ENCODE results near the gene NOL9. TPM values are rescaled to one million over a fixed set of nuclear protein-coding genes. Genes with fewer than 3 reads are reported as not detected.

NOL9 gene
- total and polyA plus RNA-seq, 4 experiments from 2014 or later: 12.7 to 60.9 (median 46.3) TPM

DNA sequence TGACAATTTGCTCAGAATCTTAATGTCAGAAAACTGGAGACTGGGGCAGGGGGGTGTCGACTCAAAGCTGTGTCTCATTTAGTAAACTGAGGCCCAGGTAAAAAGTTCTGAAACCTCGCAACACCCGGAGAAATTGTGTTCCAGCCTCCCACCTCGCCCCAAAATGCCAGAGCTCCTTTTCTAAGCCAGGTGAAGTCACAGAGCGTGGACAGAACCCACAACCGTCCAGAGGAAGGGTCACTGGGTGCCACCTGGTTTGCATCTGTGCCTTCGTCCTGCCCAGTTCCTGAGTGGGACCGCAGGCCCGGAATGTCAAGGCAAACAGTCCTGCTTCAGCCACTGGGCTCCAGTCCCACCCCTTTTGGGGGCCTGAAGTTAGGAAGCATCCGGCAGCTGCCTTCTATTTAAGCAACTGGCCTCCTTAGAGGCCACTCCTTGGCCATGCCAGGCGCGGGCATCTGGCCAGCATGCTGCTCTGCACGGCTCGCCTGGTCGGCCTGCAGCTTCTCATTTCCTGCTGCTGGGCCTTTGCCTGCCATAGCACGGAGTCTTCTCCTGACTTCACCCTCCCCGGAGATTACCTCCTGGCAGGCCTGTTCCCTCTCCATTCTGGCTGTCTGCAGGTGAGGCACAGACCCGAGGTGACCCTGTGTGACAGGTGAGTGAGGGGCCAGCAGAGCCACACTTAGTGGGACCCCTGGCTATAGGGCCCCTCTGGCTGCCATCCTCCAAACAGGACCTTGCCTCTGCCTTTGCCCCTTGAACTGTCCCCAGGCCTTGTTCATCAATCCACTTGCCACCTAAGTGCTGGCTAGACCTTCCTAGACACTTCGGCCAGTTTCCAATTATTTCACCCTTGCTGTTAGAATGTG is 830 bp upstream of the NOL9 start, which contains the start of gene TAS1R1:
Gene TAS1R1 (plus strand): TSS at position 401 of the 872 bp plus-strand sequence. CDS start 67 bp downstream, at position 468.
- intact Hi-C loops (cut with micrococcal nuclease): loop anchor here (1.0 to 2.0 kb wide), 10 partner anchors 10 to 146 kb away; partner anchors contain the start of genes DNAJC11, KLHL21, PHF13 and ZBTB48
- Mint-ChIP-seq H3K27me3 (peaks cover 0 to 2% of the 10 kb centered on the region in 2 donors), H3K4me1 (peaks cover 2 to 18% (median 10%) of the 10 kb centered on the region in 4 donors), H3K36me3 (peaks cover 3% of the 10 kb centered on the region in 2 donors), H3K27ac (peak within 1 kb of the TSS; percentile 27 to 88 (median 75)), H3K4me3 (peak within 1 kb of the TSS; percentile 77 to 85 (median 81)), H3K9me3 (no peaks in the 10 kb centered on the region)
- DNase-seq: no peak
- H3K27ac ChIP-seq (ENCODE audit: low read depth, low read length): peak within 1 kb of the TSS; percentile 86
- H3K4me1 ChIP-seq (ENCODE audit: insufficient read depth, low read length): peaks cover 21% of the 10 kb centered on the region
- peaks cover 4% of the 10 kb centered on the region for H3K36me3 ChIP-seq (ENCODE audit: insufficient read depth, low read length)
- H3K27me3 ChIP-seq (ENCODE audit: insufficient read depth, low read length): no peaks in the 10 kb centered on the region
- peak within 1 kb of the TSS; percentile 66 to 80 for H3K4me3 ChIP-seq (ENCODE audit: low read length in 2 of 2)
- POLR2A ChIA-PET (ENCODE audit: partially characterized antibody): interaction anchor here (0.6 to 6.3 kb wide), 23 partner anchors 11 to 147 kb away, joined by 3 to 84 read pairs (median 6); partner anchors contain the start of genes DNAJC11, KLHL21, PLEKHG5 and THAP3
- H3K9me3 ChIP-seq (ENCODE audit: control insufficient read depth in 1 of 2, low read length in 2 of 2): no peaks in the 10 kb centered on the region
- CTCF ChIA-PET (ENCODE audit: partially characterized antibody): interaction anchor here (0.6 to 9.3 kb wide), 31 partner anchors 8 to 349 kb away, joined by 3 to 86 read pairs (median 5); partner anchors contain the start of genes KLHL21, PLEKHG5, RNF207 and ZBTB48

DNA sequence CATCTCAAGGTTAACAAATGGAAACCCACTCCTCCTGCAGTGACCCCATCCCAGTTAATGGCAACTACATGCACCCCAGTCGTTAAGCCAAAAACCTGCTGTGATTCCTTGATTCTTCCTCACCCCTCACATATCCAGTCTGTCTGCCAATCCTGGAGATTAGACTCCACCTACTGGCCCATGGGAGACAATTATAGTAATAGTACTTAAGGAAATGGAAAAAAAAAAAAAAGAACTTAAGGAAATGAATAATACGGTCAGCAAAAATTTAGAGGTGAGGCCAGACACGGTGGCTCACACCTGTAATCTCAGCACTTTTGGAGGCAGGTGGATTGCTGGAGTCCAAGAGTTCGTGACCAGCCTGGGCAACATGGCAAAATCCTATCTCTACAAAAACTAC is 7.0 kb downstream of the NOL9 start:
- Histone ChIP-seq H3K4me1 (ENCODE audit: insufficient read depth, low read length) (peaks cover 33% of the 10 kb centered on the region), H3K9me3 (ENCODE audit: control insufficient read depth in 1 of 2, low read length in 2 of 2) (no peaks in the 10 kb centered on the region), H3K27ac (ENCODE audit: low read depth, low read length) (peak overlapping the region; percentile 49), H3K4me3 (ENCODE audit: low read length in 2 of 2) (no peak overlapping the region), H3K27me3 (ENCODE audit: insufficient read depth, low read length) (no peaks in the 10 kb centered on the region), H3K36me3 (ENCODE audit: insufficient read depth, low read length) (peaks cover 46% of the 10 kb centered on the region)
- intact Hi-C loops (cut with micrococcal nuclease): no loop called here
- H3K4me3 Mint-ChIP-seq: peak overlapping the region in 6 of 8 donors; percentile 43 to 82 (median 64)
- DNase-seq: no peak
- POLR2A ChIA-PET (ENCODE audit: partially characterized antibody): interaction anchor here (1.3 to 5.5 kb wide), 4 partner anchors 7 to 88 kb away, joined by 3 to 51 read pairs (median 21); partner anchors contain the start of genes NOL9, PLEKHG5 and TAS1R1
- no peaks in the 10 kb centered on the region for H3K9me3 Mint-ChIP-seq
- H3K27me3 Mint-ChIP-seq: no peaks in the 10 kb centered on the region
- CTCF ChIA-PET (ENCODE audit: partially characterized antibody): interaction anchor here (1.1 to 4.9 kb wide), 5 partner anchors 8 to 99 kb away, joined by 3 to 29 read pairs (median 5); partner anchors contain the start of genes NOL9, PLEKHG5 and TAS1R1
- H3K27ac Mint-ChIP-seq: peak overlapping the region; percentile 78 to 97 (median 87)
- H3K4me1 Mint-ChIP-seq: peaks cover 28 to 40% (median 31%) of the 10 kb centered on the region in 4 donors
- peaks cover 42 to 51% of the 10 kb centered on the region in 2 donors for H3K36me3 Mint-ChIP-seq

DNA sequence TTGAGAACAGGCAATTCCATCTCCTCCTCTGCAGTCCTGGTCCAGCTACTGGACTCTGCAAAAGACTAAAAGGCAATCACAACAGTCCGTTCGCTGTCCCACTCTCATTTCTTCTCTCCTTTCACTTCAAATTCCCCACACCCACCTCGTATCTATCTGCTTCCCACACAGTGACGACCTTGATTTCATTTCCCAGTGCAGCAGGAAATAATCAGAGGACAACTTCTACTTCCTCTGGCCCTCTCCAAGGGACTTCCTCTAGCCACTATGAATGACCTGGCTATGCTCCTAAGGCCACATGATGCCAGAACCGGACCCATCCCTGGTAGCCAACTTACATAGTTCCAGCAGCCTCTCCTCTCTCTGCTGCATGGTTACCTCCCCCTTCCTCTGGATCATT is 8.0 kb downstream of the NOL9 start:
- DNase-seq: no peak
- intact Hi-C loops (cut with micrococcal nuclease): no loop called here
- Histone ChIP-seq H3K36me3 (ENCODE audit: insufficient read depth, low read length) (peaks cover 46% of the 10 kb centered on the region), H3K27me3 (ENCODE audit: insufficient read depth, low read length) (no peaks in the 10 kb centered on the region), H3K4me1 (ENCODE audit: insufficient read depth, low read length) (peaks cover 33% of the 10 kb centered on the region), H3K9me3 (ENCODE audit: control insufficient read depth in 1 of 2, low read length in 2 of 2) (no peaks in the 10 kb centered on the region), H3K4me3 (ENCODE audit: low read length in 2 of 2) (peak overlapping the region; percentile 6 to 9), H3K27ac (ENCODE audit: low read depth, low read length) (peak overlapping the region; percentile 49)
- Mint-ChIP-seq H3K4me3 (peak overlapping the region; percentile 43 to 82 (median 71)), H3K27ac (peak overlapping the region; percentile 78 to 97 (median 87)), H3K36me3 (peaks cover 49 to 57% of the 10 kb centered on the region in 2 donors), H3K4me1 (peaks cover 26 to 40% (median 31%) of the 10 kb centered on the region in 4 donors), H3K9me3 (no peaks in the 10 kb centered on the region), H3K27me3 (no peaks in the 10 kb centered on the region)
- ChIA-PET POLR2A (ENCODE audit: partially characterized antibody) (interaction anchor here (1.5 to 5.5 kb wide), 5 partner anchors 8 to 86 kb away, joined by 7 to 51 read pairs (median 19); partner anchors contain the start of genes KLHL21, NOL9, PLEKHG5 and TAS1R1), CTCF (ENCODE audit: partially characterized antibody) (interaction anchor here (1.1 to 4.9 kb wide), 6 partner anchors 9 to 58 kb away, joined by 3 to 29 read pairs (median 4); partner anchors contain the start of genes NOL9, PLEKHG5 and TAS1R1)

DNA sequence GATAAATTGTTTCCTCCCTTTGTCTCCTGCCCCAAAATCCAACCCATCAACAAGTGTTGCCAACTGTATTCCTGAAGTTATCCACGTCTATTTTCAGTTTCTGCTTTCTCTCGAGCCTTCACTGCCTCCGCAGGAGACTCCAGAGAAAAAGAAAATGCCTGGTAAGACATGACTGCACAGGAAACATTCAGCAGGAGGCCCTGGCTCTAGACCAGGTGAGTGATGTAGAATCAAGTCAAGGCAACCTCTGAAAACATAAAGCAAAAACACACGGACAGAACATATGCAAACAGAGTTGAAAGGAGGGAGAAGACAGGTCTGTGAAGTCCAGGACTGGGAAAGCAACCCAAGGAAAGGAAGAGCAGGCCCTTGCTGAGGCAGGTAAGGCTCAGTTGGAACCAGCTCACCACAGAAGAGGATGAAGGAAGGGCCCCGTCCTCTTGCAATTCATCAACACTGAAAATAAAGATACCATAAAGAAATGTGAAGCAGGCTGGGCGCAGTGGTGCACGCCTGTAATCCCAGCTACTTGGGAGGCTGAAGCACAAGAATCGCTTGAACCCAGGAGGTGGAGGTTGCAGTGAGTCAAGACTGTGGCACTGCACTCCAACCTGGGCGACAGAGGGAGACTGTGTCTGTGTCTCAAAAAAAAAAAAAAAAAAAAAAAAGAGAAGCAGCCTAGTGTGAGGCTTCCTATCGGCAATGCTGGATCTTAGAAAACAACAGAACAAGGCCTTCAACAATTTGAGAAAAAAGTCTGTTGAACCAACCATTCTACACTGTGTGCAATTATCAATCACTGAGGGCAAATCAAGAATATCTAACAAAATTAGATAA is 8.8 kb downstream of the NOL9 start:
- H3K9me3 ChIP-seq (ENCODE audit: control insufficient read depth in 1 of 2, low read length in 2 of 2): no peaks in the 10 kb centered on the region
- intact Hi-C loops (cut with micrococcal nuclease): loop anchor here (1.0 kb wide), 1 partner anchor 9 kb away; the partner anchor contains the start of gene NOL9
- H3K27ac ChIP-seq (ENCODE audit: low read depth, low read length): peak overlapping the region; percentile 49
- H3K36me3 ChIP-seq (ENCODE audit: insufficient read depth, low read length): peaks cover 41% of the 10 kb centered on the region
- Mint-ChIP-seq H3K36me3 (peaks cover 50 to 60% of the 10 kb centered on the region in 2 donors), H3K27ac (peak overlapping the region; percentile 78 to 97 (median 88)), H3K4me3 (peak overlapping the region; percentile 51 to 92 (median 66)), H3K9me3 (no peaks in the 10 kb centered on the region), H3K4me1 (peaks cover 26 to 40% (median 31%) of the 10 kb centered on the region in 4 donors), H3K27me3 (no peaks in the 10 kb centered on the region)
- peak in 4 of 5 donors; percentile 29 to 46 (median 38) for DNase-seq
- no peaks in the 10 kb centered on the region for H3K27me3 ChIP-seq (ENCODE audit: insufficient read depth, low read length)
- POLR2A ChIA-PET (ENCODE audit: partially characterized antibody): interaction anchor here (0.6 to 5.5 kb wide), 11 partner anchors 9 to 586 kb away, joined by 3 to 51 read pairs (median 7); partner anchors contain the start of genes KLHL21, NOL9, PLEKHG5 and TAS1R1
- CTCF ChIA-PET (ENCODE audit: partially characterized antibody): interaction anchor here (0.7 to 4.9 kb wide), 6 partner anchors 8 to 59 kb away, joined by 3 to 29 read pairs (median 4); partner anchors contain the start of genes NOL9, PLEKHG5 and TAS1R1
- peak overlapping the region in 1 of 2 donors; percentile 6 for H3K4me3 ChIP-seq (ENCODE audit: low read length in 2 of 2)
- H3K4me1 ChIP-seq (ENCODE audit: insufficient read depth, low read length): peaks cover 33% of the 10 kb centered on the region

DNA sequence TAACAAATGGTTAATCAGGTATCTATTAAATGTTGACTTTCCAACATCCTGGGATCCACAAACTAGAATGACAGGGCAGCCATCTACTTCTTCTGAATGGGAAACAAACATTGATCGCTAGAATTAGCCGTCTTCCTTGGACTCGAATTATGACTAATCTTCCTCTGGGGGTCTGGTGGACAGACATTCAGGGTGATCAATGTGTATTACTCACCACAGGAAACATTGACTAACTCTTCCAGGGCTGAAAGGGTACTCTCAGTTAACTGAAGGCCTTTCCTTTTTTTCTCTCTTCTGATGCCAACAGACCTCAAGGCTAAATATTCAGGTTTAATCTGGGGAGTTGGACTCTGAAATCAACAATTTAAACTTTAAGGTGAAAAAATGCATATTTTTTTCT is 9.5 kb downstream of the NOL9 start:
- Histone ChIP-seq H3K27me3 (ENCODE audit: insufficient read depth, low read length) (no peaks in the 10 kb centered on the region), H3K4me1 (ENCODE audit: insufficient read depth, low read length) (peaks cover 33% of the 10 kb centered on the region), H3K36me3 (ENCODE audit: insufficient read depth, low read length) (peaks cover 41% of the 10 kb centered on the region), H3K4me3 (ENCODE audit: low read length in 2 of 2) (no peak overlapping the region), H3K9me3 (ENCODE audit: control insufficient read depth in 1 of 2, low read length in 2 of 2) (no peaks in the 10 kb centered on the region), H3K27ac (ENCODE audit: low read depth, low read length) (peak overlapping the region; percentile 49)
- peak overlapping the region; percentile 71 to 97 (median 88) for H3K27ac Mint-ChIP-seq
- peaks cover 24 to 40% (median 31%) of the 10 kb centered on the region in 4 donors for H3K4me1 Mint-ChIP-seq
- ChIA-PET POLR2A (ENCODE audit: partially characterized antibody) (interaction anchor here (1.0 to 5.5 kb wide), 9 partner anchors 9 to 85 kb away, joined by 3 to 51 read pairs (median 8); partner anchors contain the start of genes KLHL21, NOL9, PLEKHG5 and TAS1R1), CTCF (ENCODE audit: partially characterized antibody) (interaction anchor here (0.7 to 4.9 kb wide), 3 partner anchors 10 to 60 kb away, joined by 3 to 29 read pairs (median 26); partner anchors contain the start of genes NOL9, PLEKHG5 and TAS1R1)
- H3K9me3 Mint-ChIP-seq: no peaks in the 10 kb centered on the region
- peaks cover 47 to 57% of the 10 kb centered on the region in 2 donors for H3K36me3 Mint-ChIP-seq
- H3K27me3 Mint-ChIP-seq: no peaks in the 10 kb centered on the region
- peak overlapping the region in 5 of 8 donors; percentile 61 to 92 (median 74) for H3K4me3 Mint-ChIP-seq
- intact Hi-C loops (cut with micrococcal nuclease): loop anchor here (1.0 kb wide), 1 partner anchor 9 kb away; the partner anchor contains the start of gene NOL9
- no peak for DNase-seq

DNA sequence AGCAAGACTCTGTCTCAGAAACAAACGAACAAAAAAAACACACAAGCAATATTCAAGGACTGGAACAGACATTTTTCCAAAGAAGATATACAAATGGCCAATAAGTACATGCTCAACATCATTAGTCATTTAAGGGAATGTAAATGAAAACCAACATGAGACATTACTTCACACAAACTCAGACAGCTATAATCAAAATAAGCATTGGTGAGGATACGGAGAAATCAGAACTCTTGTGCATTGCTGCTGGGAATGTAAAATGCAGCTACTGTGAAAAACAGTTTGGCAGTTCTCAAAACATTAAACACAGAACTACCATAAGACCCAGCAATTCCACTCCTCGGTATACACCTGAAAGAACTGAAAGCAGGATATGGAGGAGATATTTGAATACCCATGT is 15.4 kb downstream of the NOL9 start:
- intact Hi-C loops (cut with micrococcal nuclease): no loop called here
- POLR2A ChIA-PET (ENCODE audit: partially characterized antibody): interaction anchor here (0.6 to 1.1 kb wide), 2 partner anchors 52 to 63 kb away, joined by 3 read pairs; no protein-coding TSS in a partner anchor
- CTCF ChIA-PET (ENCODE audit: partially characterized antibody): interaction anchor here (0.7 to 5.0 kb wide), 2 partner anchors 15 to 107 kb away, joined by 3 to 36 read pairs; partner anchors contain the start of genes NOL9 and TAS1R1
- no peaks in the 10 kb centered on the region for H3K27me3 ChIP-seq (ENCODE audit: insufficient read depth, low read length)
- peaks cover 6 to 14% (median 9%) of the 10 kb centered on the region in 4 donors for H3K4me1 Mint-ChIP-seq
- H3K9me3 Mint-ChIP-seq: no peaks in the 10 kb centered on the region
- H3K9me3 ChIP-seq (ENCODE audit: control insufficient read depth in 1 of 2, low read length in 2 of 2): no peaks in the 10 kb centered on the region
- H3K4me3 Mint-ChIP-seq: no peak overlapping the region
- no peak overlapping the region for H3K27ac ChIP-seq (ENCODE audit: low read depth, low read length)
- no peaks in the 10 kb centered on the region for H3K4me1 ChIP-seq (ENCODE audit: insufficient read depth, low read length)
- peaks cover 6% of the 10 kb centered on the region for H3K36me3 ChIP-seq (ENCODE audit: insufficient read depth, low read length)
- H3K27me3 Mint-ChIP-seq: no peaks in the 10 kb centered on the region
- DNase-seq: no peak
- H3K4me3 ChIP-seq (ENCODE audit: low read length in 2 of 2): no peak overlapping the region
- H3K27ac Mint-ChIP-seq: peak overlapping the region in 3 of 7 donors; percentile 44 to 79 (median 76)
- peaks cover 21 to 42% of the 10 kb centered on the region in 2 donors for H3K36me3 Mint-ChIP-seq

Data from CD4-positive, alpha-beta memory T cell (primary cell).